Measurements from ENCODE around the gene SYT14.
"Not testable (repeated sequence)": the region's sequence is repeated elsewhere in the genome, so short reads cannot be mapped to it uniquely, and the experiment has no call there.

The SYT14 gene

DNA sequence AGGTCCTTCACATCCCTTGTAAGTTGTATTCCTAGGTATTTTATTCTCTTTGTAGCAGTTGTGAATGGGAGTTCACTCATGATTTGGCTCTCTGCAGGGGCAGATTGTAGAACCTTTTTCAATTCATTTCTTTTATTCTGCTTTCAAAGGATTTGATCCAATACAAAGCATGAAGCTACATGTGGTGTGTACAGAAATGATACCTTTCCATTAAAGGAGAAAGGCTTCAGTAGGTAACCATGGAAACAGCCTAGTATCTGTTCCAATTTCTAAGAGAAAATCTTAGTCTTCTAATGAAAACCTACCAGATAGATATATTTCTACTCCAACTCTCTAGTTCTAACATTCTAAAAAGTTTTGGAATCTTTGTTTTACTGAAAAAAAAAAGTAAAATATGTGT is 105.0 kb downstream of the SYT14 start:
- Histone ChIP-seq H3K27me3 (ENCODE audit: low read length) (no peaks in the 10 kb centered on the region), H3K36me3 (ENCODE audit: low read length) (no peaks in the 10 kb centered on the region), H4K20me1 (ENCODE audit: low read depth, low read length) (no peaks in the 10 kb centered on the region), H3K9me3 (ENCODE audit: insufficient read depth, low read length) (no peaks in the 10 kb centered on the region), H3K4me3 (ENCODE audit: insufficient read depth, low read length, poor library complexity, severe bottlenecking) (no peak overlapping the region), H3K27ac (ENCODE audit: low read depth, low read length) (no peak overlapping the region), H3K9me2 (replicated peaks; ENCODE audit: insufficient read depth, low read length) (no peaks in the 10 kb centered on the region), H3F3A (ENCODE audit: insufficient read depth) (no peaks in the 10 kb centered on the region), H2AFZ (ENCODE audit: low read depth, low read length, severe bottlenecking) (no peak overlapping the region), H3K9ac (ENCODE audit: low read length) (no peak overlapping the region), H3K79me2 (ENCODE audit: insufficient read depth, low read length) (no peaks in the 10 kb centered on the region), H3K4me2 (ENCODE audit: low read depth, low read length, poor library complexity, severe bottlenecking) (no peak overlapping the region)
- TF ChIP-seq EZH2phosphoT487 (conservative IDR thresholded peaks at IDR 0.05; ENCODE audit: low read length), result no peak
- TF ChIP-seq, protein P1, sequence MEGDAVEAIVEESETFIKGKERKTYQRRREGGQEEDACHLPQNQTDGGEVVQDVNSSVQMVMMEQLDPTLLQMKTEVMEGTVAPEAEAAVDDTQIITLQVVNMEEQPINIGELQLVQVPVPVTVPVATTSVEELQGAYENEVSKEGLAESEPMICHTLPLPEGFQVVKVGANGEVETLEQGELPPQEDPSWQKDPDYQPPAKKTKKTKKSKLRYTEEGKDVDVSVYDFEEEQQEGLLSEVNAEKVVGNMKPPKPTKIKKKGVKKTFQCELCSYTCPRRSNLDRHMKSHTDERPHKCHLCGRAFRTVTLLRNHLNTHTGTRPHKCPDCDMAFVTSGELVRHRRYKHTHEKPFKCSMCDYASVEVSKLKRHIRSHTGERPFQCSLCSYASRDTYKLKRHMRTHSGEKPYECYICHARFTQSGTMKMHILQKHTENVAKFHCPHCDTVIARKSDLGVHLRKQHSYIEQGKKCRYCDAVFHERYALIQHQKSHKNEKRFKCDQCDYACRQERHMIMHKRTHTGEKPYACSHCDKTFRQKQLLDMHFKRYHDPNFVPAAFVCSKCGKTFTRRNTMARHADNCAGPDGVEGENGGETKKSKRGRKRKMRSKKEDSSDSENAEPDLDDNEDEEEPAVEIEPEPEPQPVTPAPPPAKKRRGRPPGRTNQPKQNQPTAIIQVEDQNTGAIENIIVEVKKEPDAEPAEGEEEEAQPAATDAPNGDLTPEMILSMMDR (IDR thresholded peaks at IDR 0.05; ENCODE audit: insufficient read depth, low read length, poor library complexity, severe bottlenecking), result no peak

GRCh38 chr1:210049616-210050015 is 111.6 kb downstream of the SYT14 start:
- Histone ChIP-seq H3K36me3 (ENCODE audit: low read length) (no peaks in the 10 kb centered on the region), H3K27ac (ENCODE audit: low read depth, low read length) (no peak overlapping the region), H3K27me3 (ENCODE audit: low read length) (no peaks in the 10 kb centered on the region), H3K9me2 (replicated peaks; ENCODE audit: insufficient read depth, low read length) (no peaks in the 10 kb centered on the region), H4K20me1 (ENCODE audit: low read depth, low read length) (no peaks in the 10 kb centered on the region), H3F3A (ENCODE audit: insufficient read depth) (no peaks in the 10 kb centered on the region), H3K9ac (ENCODE audit: low read length) (no peak overlapping the region), H3K4me2 (ENCODE audit: low read depth, low read length, poor library complexity, severe bottlenecking) (no peak overlapping the region), H3K9me3 (ENCODE audit: insufficient read depth, low read length) (no peaks in the 10 kb centered on the region), H3K79me2 (ENCODE audit: insufficient read depth, low read length) (no peaks in the 10 kb centered on the region), H2AFZ (ENCODE audit: low read depth, low read length, severe bottlenecking) (no peak overlapping the region), H3K4me3 (ENCODE audit: insufficient read depth, low read length, poor library complexity, severe bottlenecking) (no peak overlapping the region)
- no peak for TF ChIP-seq EZH2phosphoT487 (conservative IDR thresholded peaks at IDR 0.05; ENCODE audit: low read length)
- TF ChIP-seq, protein P1 (IDR thresholded peaks at IDR 0.05; ENCODE audit: insufficient read depth, low read length, poor library complexity, severe bottlenecking), result no peak

DNA sequence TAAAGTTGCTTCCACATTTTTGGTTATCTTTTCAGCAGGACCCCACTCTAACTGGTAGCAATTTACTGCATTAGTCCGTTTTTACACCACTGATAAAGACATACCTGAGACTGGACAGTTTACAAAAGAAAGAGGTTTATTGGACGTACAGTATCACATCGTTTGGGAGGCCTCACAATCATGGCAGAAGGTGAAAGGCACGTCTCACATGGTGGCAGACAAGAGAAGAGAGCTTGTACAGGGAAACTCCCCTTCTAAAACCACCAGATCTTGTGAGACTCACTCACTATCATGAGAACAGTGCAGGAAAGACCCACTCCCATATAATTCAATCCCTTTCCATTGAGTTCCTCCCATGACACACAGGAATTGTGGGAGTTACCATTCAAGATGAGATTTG is 112.5 kb downstream of the SYT14 start:
- H4K20me1 ChIP-seq (ENCODE audit: low read depth, low read length); H3K27me3 ChIP-seq (ENCODE audit: low read length); H3F3A ChIP-seq (ENCODE audit: insufficient read depth); H3K4me3 ChIP-seq (ENCODE audit: insufficient read depth, low read length, poor library complexity, severe bottlenecking); H3K4me2 ChIP-seq (ENCODE audit: low read depth, low read length, poor library complexity, severe bottlenecking); H3K27ac ChIP-seq (ENCODE audit: low read depth, low read length); H3K9me2 ChIP-seq (replicated peaks; ENCODE audit: insufficient read depth, low read length); H2AFZ ChIP-seq (ENCODE audit: low read depth, low read length, severe bottlenecking); H3K9me3 ChIP-seq (ENCODE audit: insufficient read depth, low read length); H3K36me3 ChIP-seq (ENCODE audit: low read length); H3K9ac ChIP-seq (ENCODE audit: low read length); H3K79me2 ChIP-seq (ENCODE audit: insufficient read depth, low read length): not testable (repeated sequence)

DNA sequence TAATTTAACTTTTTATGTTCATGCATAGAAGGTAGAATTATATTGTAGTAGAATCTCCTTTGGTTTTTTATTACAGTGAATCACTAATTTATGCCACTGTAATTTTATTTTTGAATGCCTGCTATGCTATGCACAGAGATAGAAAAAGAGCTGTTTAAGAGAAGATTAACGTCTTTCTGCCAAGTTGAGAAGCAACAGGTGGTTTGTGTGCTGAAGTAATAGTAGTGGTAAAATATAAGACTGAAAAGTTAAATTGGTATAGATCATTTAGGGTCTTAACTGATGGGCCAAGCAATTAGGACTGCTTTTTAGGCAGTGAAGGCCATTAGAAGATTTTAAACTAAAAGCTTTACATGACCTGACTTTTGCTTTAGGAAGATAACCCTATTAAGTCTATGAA is 115.1 kb downstream of the SYT14 start:
- Histone ChIP-seq H3K4me2 (ENCODE audit: low read depth, low read length, poor library complexity, severe bottlenecking) (no peak overlapping the region), H3K79me2 (ENCODE audit: insufficient read depth, low read length) (no peaks in the 10 kb centered on the region), H3K36me3 (ENCODE audit: low read length) (no peaks in the 10 kb centered on the region), H4K20me1 (ENCODE audit: low read depth, low read length) (no peaks in the 10 kb centered on the region), H3F3A (ENCODE audit: insufficient read depth) (no peaks in the 10 kb centered on the region), H3K9me2 (replicated peaks; ENCODE audit: insufficient read depth, low read length) (no peaks in the 10 kb centered on the region), H3K9ac (ENCODE audit: low read length) (no peak overlapping the region), H3K4me3 (ENCODE audit: insufficient read depth, low read length, poor library complexity, severe bottlenecking) (no peak overlapping the region), H3K27me3 (ENCODE audit: low read length) (no peaks in the 10 kb centered on the region), H2AFZ (ENCODE audit: low read depth, low read length, severe bottlenecking) (no peak overlapping the region), H3K9me3 (ENCODE audit: insufficient read depth, low read length) (no peaks in the 10 kb centered on the region), H3K27ac (ENCODE audit: low read depth, low read length) (no peak overlapping the region)
- no peak for TF ChIP-seq EZH2phosphoT487 (conservative IDR thresholded peaks at IDR 0.05; ENCODE audit: low read length)
- TF ChIP-seq, protein P1 (IDR thresholded peaks at IDR 0.05; ENCODE audit: insufficient read depth, low read length, poor library complexity, severe bottlenecking), result no peak
